ENCODE data around the gene EIF4A3. TPM values are rescaled to one million over a fixed set of nuclear protein-coding genes. Genes with fewer than 3 reads are reported as not detected.

Gene EIF4A3
- total RNA-seq, 1 donor from 2014 or later: 90.1 TPM

DNA sequence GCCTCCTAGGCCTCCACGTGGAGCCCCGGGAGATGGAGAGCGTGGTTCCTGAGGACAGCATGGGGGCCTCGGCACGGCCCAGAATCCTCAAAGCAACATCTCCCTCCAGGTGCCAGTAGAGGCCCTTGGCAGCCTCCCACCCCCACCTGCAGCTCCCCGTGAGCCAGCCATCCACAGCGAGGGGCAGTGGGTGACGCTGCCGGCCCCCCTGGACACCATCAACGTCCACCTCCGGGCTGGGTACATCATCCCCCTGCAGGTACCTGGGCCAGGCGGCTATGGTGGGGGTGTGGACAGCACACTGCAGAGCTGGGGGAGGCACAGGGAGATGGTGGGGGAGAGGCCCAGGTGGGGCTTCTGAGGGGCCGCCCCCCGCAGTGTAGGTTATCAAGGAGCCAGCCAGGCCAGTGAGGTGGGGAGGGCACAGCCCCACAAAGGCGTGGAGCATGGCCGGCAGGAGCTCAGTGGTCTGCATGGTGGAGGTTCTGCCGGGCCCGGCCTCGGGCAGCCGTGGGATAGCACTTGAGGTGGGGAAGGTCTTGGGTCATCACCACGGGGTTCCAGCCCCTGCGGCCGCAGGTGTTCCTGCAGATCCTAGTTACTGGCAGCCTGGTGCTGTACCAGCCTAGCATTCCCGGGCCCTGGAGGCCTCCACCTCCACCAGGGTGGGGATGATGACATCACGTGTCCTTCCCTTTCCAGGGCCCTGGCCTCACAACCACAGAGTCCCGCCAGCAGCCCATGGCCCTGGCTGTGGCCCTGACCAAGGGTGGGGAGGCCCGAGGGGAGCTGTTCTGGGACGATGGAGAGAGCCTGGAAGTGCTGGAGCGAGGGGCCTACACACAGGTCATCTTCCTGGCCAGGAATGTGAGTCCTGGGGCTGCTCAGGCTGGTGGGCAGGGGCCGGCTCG, 29.2 kb downstream of the EIF4A3 start:
- no peaks in the 10 kb centered on the region for H3K9me3 ChIP-seq
- no peaks in the 10 kb centered on the region for H3K27me3 ChIP-seq
- H3K36me3 ChIP-seq: peaks cover 0 to 7% of the 10 kb centered on the region in 2 donors
- intact Hi-C loops (cut with DNase I): no loop called here
- TF ChIP-seq, protein P1, sequence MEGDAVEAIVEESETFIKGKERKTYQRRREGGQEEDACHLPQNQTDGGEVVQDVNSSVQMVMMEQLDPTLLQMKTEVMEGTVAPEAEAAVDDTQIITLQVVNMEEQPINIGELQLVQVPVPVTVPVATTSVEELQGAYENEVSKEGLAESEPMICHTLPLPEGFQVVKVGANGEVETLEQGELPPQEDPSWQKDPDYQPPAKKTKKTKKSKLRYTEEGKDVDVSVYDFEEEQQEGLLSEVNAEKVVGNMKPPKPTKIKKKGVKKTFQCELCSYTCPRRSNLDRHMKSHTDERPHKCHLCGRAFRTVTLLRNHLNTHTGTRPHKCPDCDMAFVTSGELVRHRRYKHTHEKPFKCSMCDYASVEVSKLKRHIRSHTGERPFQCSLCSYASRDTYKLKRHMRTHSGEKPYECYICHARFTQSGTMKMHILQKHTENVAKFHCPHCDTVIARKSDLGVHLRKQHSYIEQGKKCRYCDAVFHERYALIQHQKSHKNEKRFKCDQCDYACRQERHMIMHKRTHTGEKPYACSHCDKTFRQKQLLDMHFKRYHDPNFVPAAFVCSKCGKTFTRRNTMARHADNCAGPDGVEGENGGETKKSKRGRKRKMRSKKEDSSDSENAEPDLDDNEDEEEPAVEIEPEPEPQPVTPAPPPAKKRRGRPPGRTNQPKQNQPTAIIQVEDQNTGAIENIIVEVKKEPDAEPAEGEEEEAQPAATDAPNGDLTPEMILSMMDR (IDR thresholded peaks at IDR 0.05): no peak
- no peak for TF ChIP-seq POLR2AphosphoS5 (IDR thresholded peaks at IDR 0.05; ENCODE audit: insufficient read depth in 1 of 2, low read depth in 1 of 2)
- no peak for TF ChIP-seq POLR2A (IDR thresholded peaks at IDR 0.05)
- no peak overlapping the region for H3K4me3 ChIP-seq
- DNase-seq (ENCODE audit: extremely low spot score in 2 of 2): no peak
- H3K27ac ChIP-seq: no peak overlapping the region
- no peaks in the 10 kb centered on the region for H3K4me1 ChIP-seq

DNA sequence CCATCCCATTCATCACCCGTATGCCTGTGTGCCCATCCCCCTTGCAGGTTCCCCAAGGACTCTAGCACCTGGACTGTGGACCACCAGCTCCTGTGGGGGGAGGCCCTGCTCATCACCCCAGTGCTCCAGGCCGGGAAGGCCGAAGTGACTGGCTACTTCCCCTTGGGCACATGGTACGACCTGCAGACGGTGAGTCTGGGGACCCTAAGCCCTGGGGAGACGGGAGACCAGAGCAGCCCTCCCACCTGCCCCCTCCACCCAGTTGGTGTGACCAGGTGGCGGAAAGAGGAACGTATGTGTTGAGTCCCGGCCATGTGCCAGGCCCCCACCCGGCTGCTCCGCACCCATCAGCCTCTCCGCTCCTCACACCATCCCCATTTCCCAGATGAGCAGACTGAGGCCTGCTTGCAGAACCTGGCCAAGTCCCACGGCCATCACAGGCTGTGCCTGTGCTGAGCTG, 30.0 kb downstream of the EIF4A3 start:
- TF ChIP-seq POLR2AphosphoS5 (IDR thresholded peaks at IDR 0.05; ENCODE audit: insufficient read depth in 1 of 2, low read depth in 1 of 2) (no peak), POLR2A (IDR thresholded peaks at IDR 0.05) (no peak)
- TF ChIP-seq, protein P1 (IDR thresholded peaks at IDR 0.05): no peak
- intact Hi-C loops (cut with DNase I): no loop called here
- H3K4me3 ChIP-seq: no peak overlapping the region
- no peak overlapping the region for H3K27ac ChIP-seq
- H3K4me1 ChIP-seq: no peaks in the 10 kb centered on the region
- no peak for DNase-seq (ENCODE audit: extremely low spot score in 2 of 2)
- H3K27me3 ChIP-seq: no peaks in the 10 kb centered on the region
- H3K9me3 ChIP-seq: no peaks in the 10 kb centered on the region
- H3K36me3 ChIP-seq: peaks cover 0 to 7% of the 10 kb centered on the region in 2 donors

DNA sequence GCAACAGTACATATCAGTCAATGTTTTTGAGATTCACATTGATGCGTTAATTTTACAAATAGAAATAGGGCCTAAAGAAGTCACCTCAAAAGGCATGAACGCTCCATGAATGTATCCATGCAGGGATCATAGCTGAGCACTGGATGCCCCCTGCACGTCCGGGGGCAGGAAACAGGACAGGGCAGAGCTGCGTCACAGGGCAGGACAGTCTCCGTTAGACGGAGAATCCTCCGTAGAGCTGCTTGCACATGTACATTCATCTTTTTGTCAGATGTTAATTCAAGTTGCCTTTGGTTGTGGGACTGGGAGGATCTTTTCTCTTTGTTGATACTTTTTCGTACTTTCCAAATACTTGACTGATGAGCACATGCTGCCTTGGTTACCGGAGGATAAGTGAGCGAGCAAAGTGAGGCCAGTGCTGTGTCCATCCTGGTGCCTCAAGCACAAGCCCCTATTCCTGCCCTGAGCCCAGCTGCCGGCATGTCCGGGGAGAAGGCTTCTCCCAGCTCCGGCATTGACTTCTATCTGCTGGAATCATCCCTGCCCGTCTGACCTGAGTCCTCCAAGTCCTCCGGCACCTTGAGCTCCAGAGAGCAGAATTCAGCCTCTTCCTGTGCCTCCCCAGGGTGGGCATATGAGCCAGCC, 30.5 kb downstream of the EIF4A3 start:
- Histone ChIP-seq H3K36me3 (peaks cover 0 to 7% of the 10 kb centered on the region in 2 donors), H3K27me3 (no peaks in the 10 kb centered on the region), H3K9me3 (no peaks in the 10 kb centered on the region), H3K4me1 (no peaks in the 10 kb centered on the region), H3K27ac (no peak overlapping the region), H3K4me3 (no peak overlapping the region)
- TF ChIP-seq POLR2AphosphoS5 (IDR thresholded peaks at IDR 0.05; ENCODE audit: insufficient read depth in 1 of 2, low read depth in 1 of 2): no peak
- TF ChIP-seq, protein P1 (IDR thresholded peaks at IDR 0.05): no peak
- no peak for TF ChIP-seq POLR2A (IDR thresholded peaks at IDR 0.05)
- DNase-seq (ENCODE audit: extremely low spot score in 2 of 2): no peak
- intact Hi-C loops (cut with DNase I): no loop called here

DNA sequence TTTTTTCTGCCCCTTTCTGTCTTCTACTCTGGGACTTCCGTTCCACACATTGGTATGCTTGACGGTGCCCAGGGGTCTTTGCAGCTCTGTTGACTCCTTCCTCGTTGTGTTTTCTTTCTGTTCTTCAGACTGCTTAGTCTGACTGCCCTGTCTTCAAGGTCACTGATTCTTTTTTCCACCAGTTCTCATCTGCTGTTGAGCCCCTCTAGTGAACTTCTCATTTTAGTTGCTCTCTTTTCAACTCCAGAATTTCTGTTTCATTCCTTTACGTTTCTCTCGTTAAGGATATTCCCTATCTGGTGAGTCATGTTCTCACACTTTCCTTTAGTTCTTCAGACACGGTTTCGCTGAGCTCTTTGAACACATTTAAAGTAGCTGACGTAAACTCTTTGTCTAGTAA, 31.8 kb downstream of the EIF4A3 start:
- H3K27ac ChIP-seq: no peak overlapping the region
- H3K4me3 ChIP-seq: no peak overlapping the region
- H3K9me3 ChIP-seq: no peaks in the 10 kb centered on the region
- TF ChIP-seq, protein P1 (IDR thresholded peaks at IDR 0.05): no peak
- TF ChIP-seq POLR2A (IDR thresholded peaks at IDR 0.05) (no peak), POLR2AphosphoS5 (IDR thresholded peaks at IDR 0.05; ENCODE audit: insufficient read depth in 1 of 2, low read depth in 1 of 2) (no peak)
- H3K4me1 ChIP-seq: no peaks in the 10 kb centered on the region
- DNase-seq (ENCODE audit: extremely low spot score in 2 of 2): no peak
- intact Hi-C loops (cut with DNase I): no loop called here
- H3K27me3 ChIP-seq: no peaks in the 10 kb centered on the region
- peaks cover 0 to 7% of the 10 kb centered on the region in 2 donors for H3K36me3 ChIP-seq

Data from vagina (tissue), 2 donors.